NCI-H524 (cell line): Measurements from ENCODE around the gene ILF3.

Source experiments
- DNase-seq, 2 experiments: peaks; one replicate each; lab custom pipeline; 2025; lab: John Stamatoyannopoulos, UW

ILF3 gene

GRCh38 chr19:10695401-10696398, 41.6 kb downstream of the ILF3 start:
- peak; percentile 98 to 99 for DNase-seq

GRCh38 chr19:10699650-10700335, 45.6 kb downstream of the ILF3 start:
- DNase-seq = peak; percentile 56 to 84

GRCh38 chr19:10701955-10702525, 47.9 kb downstream of the ILF3 start:
- peak; percentile 62 to 87 for DNase-seq

DNA sequence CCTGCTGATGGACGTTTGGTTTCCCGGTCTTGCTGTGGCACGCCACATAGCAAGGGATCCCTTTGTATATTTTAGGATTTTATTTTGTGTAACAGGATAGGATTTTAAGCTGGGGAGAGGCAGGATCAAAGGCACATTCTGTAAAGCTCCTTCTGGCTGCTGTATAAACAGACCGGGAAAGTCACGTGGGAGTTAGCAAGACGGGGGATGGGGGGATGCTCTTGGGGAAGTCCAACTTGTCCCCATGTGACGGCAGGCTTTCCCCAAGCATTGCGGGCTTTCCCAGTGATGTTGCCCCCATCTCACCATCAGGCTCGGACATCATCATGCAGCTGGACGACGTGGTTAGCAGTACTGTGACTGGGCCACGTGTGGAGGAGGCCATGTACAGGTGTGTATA, 52.8 kb downstream of the ILF3 start:
- DNase-seq = no peak

DNA sequence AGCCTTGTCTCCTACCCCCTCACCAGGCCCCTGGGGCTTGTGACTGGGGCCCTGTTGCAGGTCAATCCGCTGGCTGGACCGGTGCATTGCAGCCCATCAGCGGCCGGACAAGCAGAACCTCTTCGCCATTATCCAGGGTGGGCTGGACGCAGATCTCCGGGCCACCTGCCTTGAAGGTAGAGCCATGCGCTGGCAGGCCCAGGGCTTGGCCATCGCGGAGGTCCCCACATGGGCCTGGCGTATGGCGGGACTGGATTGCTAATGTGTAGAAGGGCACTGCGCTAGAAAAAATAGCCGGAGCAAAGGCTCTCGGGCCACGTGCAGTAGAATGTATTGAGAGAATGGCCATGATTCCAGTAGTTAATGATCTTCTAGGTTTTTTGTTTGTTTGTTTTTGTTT, 53.3 kb downstream of the ILF3 start:
- no peak for DNase-seq

- DNase-seq = no peak
Measured at GRCh38 chr19:10708291-10708690, 54.1 kb downstream of the ILF3 start.

DNA sequence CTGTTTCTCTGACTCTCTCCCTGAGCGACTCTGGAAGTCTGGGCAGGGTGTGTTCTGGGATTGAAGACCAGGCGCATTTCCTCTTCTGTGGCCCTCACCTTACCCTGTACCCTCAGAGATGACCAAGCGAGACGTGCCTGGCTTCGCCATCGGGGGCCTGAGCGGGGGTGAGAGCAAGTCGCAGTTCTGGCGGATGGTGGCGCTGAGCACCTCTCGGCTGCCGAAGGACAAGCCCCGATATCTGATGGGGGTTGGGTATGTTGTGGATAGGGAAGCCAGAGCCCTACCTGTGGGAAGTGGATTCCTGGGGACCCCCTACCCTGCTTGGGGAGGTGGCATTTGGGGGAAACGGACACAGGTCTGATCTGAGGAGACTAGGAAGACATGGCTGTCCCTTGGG, 57.9 kb downstream of the ILF3 start:
- no peak for DNase-seq

DNA sequence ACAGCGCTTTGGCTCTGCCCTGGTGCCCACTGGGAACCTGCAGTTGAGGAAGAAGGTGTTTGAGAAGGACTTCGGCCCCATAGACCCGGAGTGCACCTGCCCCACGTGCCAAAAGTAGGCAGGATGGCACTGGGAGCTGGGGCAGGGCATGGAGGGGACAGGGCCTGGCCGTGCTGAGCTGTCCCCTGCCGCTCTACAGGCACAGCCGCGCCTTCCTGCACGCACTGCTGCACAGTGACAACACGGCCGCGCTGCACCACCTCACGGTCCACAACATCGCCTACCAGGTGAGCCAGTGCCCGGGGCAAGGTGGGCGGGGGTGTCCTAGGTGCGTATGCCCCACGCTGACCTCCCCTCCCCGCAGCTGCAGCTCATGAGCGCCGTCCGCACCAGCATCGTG, 58.6 kb downstream of the ILF3 start:
- DNase-seq = no peak

GRCh38 chr19:10713317-10713716, 59.2 kb downstream of the ILF3 start:
- DNase-seq = no peak

DNA sequence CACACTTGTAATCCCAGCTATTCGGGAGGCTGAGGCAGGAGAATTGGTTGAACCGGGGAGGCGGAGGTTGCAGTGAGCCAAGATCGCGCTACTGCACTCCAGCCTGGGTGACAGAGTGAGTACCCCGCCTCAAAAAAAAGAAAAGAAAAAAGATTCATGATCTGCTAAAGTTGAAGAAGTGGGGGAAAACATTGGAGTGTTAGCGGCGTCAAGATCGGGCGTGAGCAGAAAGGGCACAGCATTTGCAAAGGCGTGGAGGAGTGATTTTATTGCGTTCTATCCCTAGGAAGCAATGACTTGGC, 62.9 kb downstream of the ILF3 start:
- DNase-seq = no peak

- peak; percentile 100 for DNase-seq
Measured at GRCh38 chr19:10717356-10718204, 63.4 kb downstream of the ILF3 start, which contains the start of gene DNM2. Gene DNM2, plus strand, starts transcription at chr19:10718079. Its CDS starts 164 bp downstream, at chr19:10718243.

DNA sequence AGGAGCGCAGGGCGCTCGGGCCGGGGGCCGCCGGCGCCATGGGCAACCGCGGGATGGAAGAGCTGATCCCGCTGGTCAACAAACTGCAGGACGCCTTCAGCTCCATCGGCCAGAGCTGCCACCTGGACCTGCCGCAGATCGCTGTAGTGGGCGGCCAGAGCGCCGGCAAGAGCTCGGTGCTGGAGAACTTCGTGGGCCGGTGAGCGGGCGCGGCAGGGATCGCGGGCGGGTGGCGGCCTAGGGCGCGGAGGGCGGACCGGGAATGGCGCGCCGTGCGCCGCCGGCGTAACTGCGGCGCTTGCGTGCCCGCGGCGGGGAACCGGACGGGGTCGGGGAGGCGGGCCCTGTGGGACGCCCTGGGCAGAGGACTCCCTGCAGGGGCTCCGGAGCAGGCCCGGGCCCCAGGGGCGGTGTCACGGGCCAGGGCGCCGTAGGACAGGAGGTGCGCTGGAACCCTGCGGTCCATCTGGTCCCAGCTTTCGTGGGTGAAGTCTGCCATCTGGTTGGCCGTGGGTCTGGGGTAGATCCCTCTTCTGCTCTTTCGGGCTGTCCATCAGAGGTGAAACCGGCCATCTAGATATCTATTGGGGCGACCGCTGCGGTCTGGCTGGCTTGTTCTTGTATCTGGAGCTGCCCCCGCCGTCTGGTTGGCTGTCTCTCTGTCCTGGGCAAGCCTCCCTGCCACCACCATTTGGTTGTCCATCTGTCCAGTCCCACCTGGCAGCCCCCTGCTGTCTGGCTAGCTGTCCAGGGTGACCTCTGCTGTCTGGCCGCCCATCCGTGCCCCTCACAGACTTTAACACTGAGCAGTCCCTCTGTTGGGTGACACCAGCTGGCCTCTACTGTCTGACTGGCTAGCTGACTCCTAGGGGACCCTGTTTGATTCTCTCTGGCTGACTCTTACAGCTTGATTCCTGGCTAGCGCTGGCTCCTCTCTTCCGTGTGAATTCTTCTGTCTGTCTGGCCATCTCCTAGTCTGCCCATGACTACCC, 64.4 kb downstream of the ILF3 start:
- DNase-seq = peak in 1 of 2 experiments; percentile 59

DNA sequence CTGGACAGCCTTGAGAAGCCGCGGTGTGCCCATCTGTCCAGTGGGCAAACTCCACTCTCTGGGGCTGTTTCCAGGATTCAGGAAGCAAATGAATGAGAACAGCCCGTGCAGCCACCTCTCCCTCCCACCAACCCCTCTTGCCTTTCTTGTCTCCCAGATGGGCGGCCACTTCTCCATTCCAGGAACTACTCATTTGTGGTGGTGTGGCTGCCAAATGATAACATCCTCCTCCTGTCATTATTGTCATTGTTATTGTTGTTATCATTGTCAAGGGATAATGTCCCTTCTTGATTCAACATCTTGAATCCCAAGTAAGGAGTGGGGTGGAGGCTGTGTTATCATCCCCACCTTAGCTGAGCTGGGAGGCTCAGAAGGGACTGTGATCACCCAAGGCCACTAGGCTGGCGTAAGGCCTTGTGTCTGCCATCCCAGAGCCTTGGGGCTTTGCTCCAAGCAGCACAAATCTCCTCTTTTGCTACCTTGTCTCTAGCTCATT, 65.4 kb downstream of the ILF3 start:
- no peak for DNase-seq

DNA sequence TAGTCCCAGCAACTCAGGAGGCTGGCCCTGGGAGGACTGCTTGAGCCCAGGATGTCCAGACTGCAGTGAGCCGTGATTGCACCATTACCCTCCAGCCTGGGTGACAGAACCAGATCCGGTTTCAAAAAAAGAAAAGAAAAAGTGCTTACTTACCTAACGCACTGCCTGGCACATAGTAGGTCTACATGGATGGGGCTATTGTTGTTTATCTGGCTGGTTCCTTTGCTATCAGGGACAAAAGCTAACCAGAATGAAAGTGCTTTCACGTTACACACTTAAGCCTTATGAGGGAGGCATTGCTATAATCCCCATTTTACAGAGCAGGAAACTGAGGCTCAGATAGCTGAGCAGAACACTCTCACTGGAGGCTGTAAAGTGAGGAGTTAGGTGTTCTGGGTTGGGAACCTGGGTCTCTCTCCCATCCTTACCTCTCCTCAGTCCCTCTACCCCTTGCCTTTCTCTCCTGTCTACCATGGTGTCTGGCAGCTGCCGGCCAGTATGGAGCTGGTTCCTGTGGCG, 66.5 kb downstream of the ILF3 start:
- DNase-seq = no peak

- DNase-seq = no peak
Measured at GRCh38 chr19:10723591-10723990, 69.4 kb downstream of the ILF3 start.

DNA sequence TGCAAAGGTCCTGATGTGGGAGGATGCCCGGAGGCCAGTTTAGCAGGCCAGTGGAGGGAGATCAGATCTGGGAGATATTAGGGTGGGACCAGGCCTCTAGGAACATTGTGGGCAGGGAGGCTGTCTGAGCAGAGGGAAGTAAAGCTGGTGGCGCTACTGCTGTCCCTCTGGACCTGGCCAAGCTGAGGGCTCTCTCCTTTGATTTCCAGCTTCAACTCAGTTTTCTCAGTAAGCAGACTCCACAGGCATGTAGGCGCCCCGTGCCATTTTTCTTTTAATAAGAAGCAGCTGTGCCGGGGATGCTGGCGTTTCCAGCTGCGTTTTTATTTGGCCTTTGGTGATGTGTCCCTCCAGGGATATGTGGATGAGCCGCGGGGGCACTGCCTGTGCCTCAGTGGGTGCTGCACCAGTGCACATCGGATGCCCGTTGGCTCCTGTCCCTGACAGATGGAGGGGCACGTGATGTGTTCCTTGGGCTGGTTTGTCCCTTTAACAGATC, 70.5 kb downstream of the ILF3 start:
- DNase-seq = peak; percentile 40 to 41

DNA sequence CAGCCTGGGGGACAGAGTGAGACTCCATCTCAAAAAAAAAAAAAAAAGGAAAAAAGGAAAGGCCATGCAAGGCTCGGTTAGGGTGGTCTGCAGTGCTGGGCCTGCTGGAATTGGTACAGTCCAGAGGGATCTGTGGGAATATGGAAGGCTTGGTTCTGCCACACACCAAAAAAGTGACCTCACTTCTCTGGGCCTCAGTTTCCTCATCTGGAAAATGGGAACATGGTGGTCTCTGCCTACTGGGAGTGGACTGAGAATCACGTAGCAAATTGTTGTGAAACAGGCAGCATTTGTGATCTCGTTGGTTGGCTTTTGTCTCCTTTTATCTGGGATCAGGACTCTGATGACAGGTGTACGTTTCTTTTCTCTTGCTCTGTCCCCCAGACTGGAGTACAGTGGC, 71.3 kb downstream of the ILF3 start:
- no peak for DNase-seq

DNA sequence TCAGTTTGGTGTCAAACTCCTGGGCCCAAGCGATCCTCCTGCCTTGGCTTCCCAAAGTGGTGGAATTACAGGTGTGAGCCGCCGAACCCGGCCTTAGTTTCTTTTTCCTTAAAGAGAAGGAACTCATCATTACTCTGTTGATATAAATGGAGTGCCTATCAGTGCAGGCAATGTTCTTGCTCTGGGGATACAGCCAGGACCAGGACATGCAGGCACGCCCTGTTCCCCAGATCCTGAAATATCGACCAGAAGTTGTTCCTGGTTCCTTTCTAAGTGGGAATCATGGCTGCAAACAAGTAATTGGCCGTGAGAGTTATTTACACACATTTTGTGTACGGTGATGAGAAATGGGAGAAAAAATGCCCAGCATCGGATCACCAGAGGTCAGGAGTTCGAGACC, 72.1 kb downstream of the ILF3 start:
- DNase-seq = no peak

DNA sequence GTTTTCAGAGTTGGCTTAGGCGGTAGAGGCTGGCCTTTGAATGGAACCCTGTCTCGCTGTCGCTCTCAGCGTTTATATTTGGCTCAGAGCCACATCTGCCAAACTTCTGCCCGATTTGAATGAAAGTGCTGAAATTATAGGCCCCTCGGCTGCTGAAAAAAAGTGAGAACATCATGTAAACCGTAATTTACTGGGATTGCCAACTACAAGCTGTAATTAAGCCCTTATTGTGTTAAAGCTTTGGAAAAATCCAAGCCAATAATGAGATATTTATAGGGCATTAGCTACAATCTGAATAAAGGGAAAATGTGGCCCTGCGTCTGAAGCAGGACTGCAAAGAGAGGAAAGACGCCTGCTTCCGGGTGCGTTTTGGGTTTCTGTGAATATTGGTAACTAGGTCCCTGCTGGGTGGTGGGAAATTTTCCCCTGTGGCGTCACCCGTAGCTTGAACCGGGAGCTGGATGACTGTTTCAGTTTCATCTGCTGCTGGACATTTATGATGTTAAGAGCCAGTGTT, 73.6 kb downstream of the ILF3 start:
- DNase-seq = no peak

- DNase-seq = no peak
Measured at GRCh38 chr19:10729411-10729810, 75.3 kb downstream of the ILF3 start.
